Endothelial cell of umbilical vein (primary cell): ENCODE measurements around the gene PAQR8. TPM values are rescaled to one million over a fixed set of nuclear protein-coding genes. Genes with fewer than 3 reads are reported as not detected.

Experiments
- BruUV-seq: library from RNA; stranded (reverse); fragments of 400-500 nt; replicated peaks from 2 replicates; lab custom pipeline; 2021; lab: Mats Ljungman, UMichigan
- CTCF ChIA-PET: fragments of 300-600, 350-600 bp; sonication (Branson Sonifier 250); formaldehyde crosslinking; loops from one replicate; lab custom pipeline; 2021; ENCODE audit warnings: antibody characterized with exemption, inconsistent platforms; lab: Charles Lee
- POLR2A ChIA-PET: fragments of 300-600, 350-600 bp; sonication (Branson Sonifier 250); formaldehyde crosslinking; loops from one replicate; lab custom pipeline; 2021; ENCODE audit warnings: antibody characterized with exemption, inconsistent platforms; lab: Charles Lee
- DNase-seq: peaks from one replicate; pipeline ENCODE4 v3.0.0-alpha.2; 2011; ENCODE audit warnings: low read depth, low spot score
- FAIRE-seq: peaks from 2 replicates; lab custom pipeline; 2011; peaks lifted over from hg19 to GRCh38; lab: Jason Lieb, UNC
- H2AFZ ChIP-seq: 2 replicates; pipeline ENCODE4 v1.6.0; 2012; ENCODE audit warnings: low read depth, low read length, control low read depth, inconsistent platforms
- H3K27ac ChIP-seq: 2 replicates; pipeline ENCODE4 v1.5.1; 2011; ENCODE audit warnings: low read depth, mild to moderate bottlenecking, control low read depth, low read length, moderate library complexity; ENCODE audit not compliant: insufficient read depth
- H3K27me3 ChIP-seq, 2 experiments: 2 replicates each; pipeline versions ENCODE4 v1.6.0 to v1.6.1; 2011; ENCODE audit warnings: low read length in 2 of 2, mixed read lengths in 1 of 2; ENCODE audit not compliant: control insufficient read depth in 2 of 2, insufficient read depth in 2 of 2
- H3K36me3 ChIP-seq, 2 experiments: 2 replicates in 1 of 2; 3 replicates in 1 of 2; pipeline ENCODE4 v1.5.1; 2011; ENCODE audit warnings: low read length in 2 of 2, mild to moderate bottlenecking in 1 of 2, moderate library complexity in 1 of 2; ENCODE audit not compliant: control insufficient read depth in 2 of 2, insufficient read depth in 2 of 2; ENCODE audit errors: extremely low read depth in 1 of 2
- H3K4me1 ChIP-seq: 3 replicates; pipeline ENCODE4 v1.5.1; 2011; ENCODE audit warnings: mild to moderate bottlenecking, low read length; ENCODE audit not compliant: control insufficient read depth, insufficient read depth; ENCODE audit errors: extremely low read depth
- H3K4me2 ChIP-seq: 2 replicates; pipeline ENCODE4 v1.6.1; 2011; ENCODE audit warnings: low read length, control low read depth, mixed read lengths; ENCODE audit not compliant: insufficient read depth
- H3K4me3 ChIP-seq, 3 experiments: fragments of 200-600 bp in 1 of 3; sonication (generic), shearing (Covaris generic) in 1 of 3; replicated peaks in 1 of 3; 2 replicates each; pipeline ENCODE4 v1.5.1; 2011 to 2016; ENCODE audit warnings: control low read depth in 3 of 3, low read length in 3 of 3, mild to moderate bottlenecking in 2 of 3, inconsistent platforms in 1 of 3, low read depth in 1 of 3, moderate library complexity in 1 of 3; ENCODE audit not compliant: insufficient read depth in 1 of 3
- H3K79me2 ChIP-seq: 2 replicates; pipeline ENCODE4 v1.6.0; 2012; ENCODE audit warnings: low read length, inconsistent platforms; ENCODE audit not compliant: control insufficient read depth, insufficient read depth
- H3K9ac ChIP-seq: replicated peaks from 2 replicates; pipeline ENCODE3; 2011; ENCODE audit warnings: low read length, control low read depth; ENCODE audit not compliant: insufficient read depth; ENCODE audit errors: extremely low read depth
- H3K9me1 ChIP-seq: replicated peaks from 3 replicates; pipeline ENCODE4 v1.6.0; 2011; ENCODE audit warnings: mild to moderate bottlenecking, low read length; ENCODE audit not compliant: control insufficient read depth, insufficient read depth; ENCODE audit errors: extremely low read depth
- H3K9me3 ChIP-seq: replicated peaks from 2 replicates; pipeline ENCODE4 v1.5.1; 2012; ENCODE audit warnings: low read length, inconsistent platforms; ENCODE audit not compliant: control insufficient read depth, insufficient read depth
- H4K20me1 ChIP-seq: replicated peaks from 2 replicates; pipeline ENCODE3; 2011; ENCODE audit warnings: mild to moderate bottlenecking, low read length; ENCODE audit not compliant: control insufficient read depth, insufficient read depth; ENCODE audit errors: extremely low read depth
- EZH2 ChIP-seq: IDR thresholded peaks from 2 replicates; pipeline ENCODE4 v1.6.1; 2012; ENCODE audit warnings: borderline replicate concordance, low read depth, mild to moderate bottlenecking, moderate library complexity, low read length, inconsistent platforms; ENCODE audit not compliant: severe bottlenecking
- FOS ChIP-seq: IDR thresholded peaks from 2 replicates; pipeline ENCODE4 v1.6.1; 2011; ENCODE audit warnings: mild to moderate bottlenecking, low read length, moderate library complexity, borderline replicate concordance; ENCODE audit not compliant: insufficient read depth
- GATA2 ChIP-seq: IDR thresholded peaks from 2 replicates; pipeline ENCODE4 v1.7.0; 2011; ENCODE audit warnings: low read depth, mild to moderate bottlenecking, moderate library complexity, mixed read lengths, low read length; ENCODE audit not compliant: insufficient read length, insufficient read depth
- JUN ChIP-seq: IDR thresholded peaks from 2 replicates; pipeline ENCODE4 v1.6.1; 2011; ENCODE audit warnings: borderline replicate concordance, low read depth; ENCODE audit not compliant: insufficient read length, insufficient read depth
- MYC ChIP-seq: IDR thresholded peaks from one replicate; pipeline ENCODE4 v1.6.1; 2011; ENCODE audit warnings: mild to moderate bottlenecking, low read depth, low read length
- POLR2A ChIP-seq: IDR thresholded peaks from 2 replicates; pipeline ENCODE4 v1.6.1; 2012; ENCODE audit warnings: low read depth, mild to moderate bottlenecking, control low read depth, low read length
- POLR2AphosphoS5 ChIP-seq: IDR thresholded peaks from 2 replicates; pipeline ENCODE4 v1.6.1; 2012; ENCODE audit warnings: low read depth, mild to moderate bottlenecking, control low read depth, low read length, moderate library complexity; ENCODE audit not compliant: insufficient read depth
- dilution Hi-C: fragments of 300-500 bp; cut with MboI; formaldehyde crosslinking; loops from one replicate; pipeline ENCODE4 v1.15.0; 2019; ENCODE audit warnings: low sequenced_read_pairs; ENCODE audit not compliant: extremely low pct_ligation_motif_present
- intact Hi-C: fragments of 100-400 bp; cut with micrococcal nuclease; formaldehyde crosslinking; loops from one replicate; pipeline ENCODE4 v1.10.0; 2022
- polyA plus RNA-seq, 4 experiments: library from polyadenylated mRNA; depleted of rRNA in 3 of 4; stranded (reverse) in 3 of 4; unstranded in 1 of 4; fragments of >200 nt; gene quantifications; 2 replicates each; pipeline versions ENCODE4 v1.2.1 to v1.2.3, GENCODE V29; 2011 to 2012; ENCODE audit warnings: missing spikeins in 1 of 4
- total RNA-seq: library from RNA; stranded (reverse); gene quantifications from 2 replicates; pipeline ENCODE4 v1.2.3, GENCODE V29; 2021
- TF ChIP-seq, protein P1 (sequence below): IDR thresholded peaks from 2 replicates; pipeline ENCODE4 v1.6.1; 2011; ENCODE audit not compliant: insufficient read depth, insufficient read length

PAQR8 gene
- total and polyA plus RNA-seq, 2 donors (not counting 3 experiments of a cell fraction or from before 2014, with no cell fraction given), result 4.3 to 6.0 TPM

DNA sequence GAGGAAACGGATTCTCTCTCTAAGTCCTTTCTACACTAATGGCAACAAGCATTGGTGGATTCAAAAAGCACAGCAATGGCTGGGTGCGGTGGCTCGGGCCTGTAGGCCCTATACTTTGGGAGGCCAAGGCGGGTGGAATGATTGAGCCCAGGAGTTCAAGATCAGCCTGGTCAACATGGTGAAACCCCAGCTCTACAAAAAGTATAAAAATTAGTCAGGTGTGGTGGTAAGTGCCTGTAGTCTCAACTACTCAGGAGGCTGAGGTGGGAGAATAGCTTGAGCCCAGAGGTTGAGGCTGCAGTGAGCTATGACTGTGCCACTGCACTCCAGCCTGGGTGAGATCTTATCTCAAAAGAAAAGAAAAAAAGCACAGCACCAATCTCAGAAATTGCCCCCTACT, 19.3 kb downstream of the PAQR8 start:
- H3K9me1 ChIP-seq, result no peaks in the 10 kb centered on the region
- FAIRE-seq, result no peak
- no peak overlapping the region for H3K27ac ChIP-seq
- BruUV-seq, result no TSS peak
- dilution Hi-C loops (loop anchor here (25.0 kb wide), 2 partner anchors 94 to 281 kb away; partner anchors contain the start of genes MCM3 and TMEM14A), intact Hi-C loops (no loop called here)
- H2AFZ ChIP-seq, result no peak overlapping the region
- H4K20me1 ChIP-seq, result no peaks in the 10 kb centered on the region
- H3K9me3 ChIP-seq, result no peaks in the 10 kb centered on the region
- no peaks in the 10 kb centered on the region for H3K36me3 ChIP-seq
- H3K4me1 ChIP-seq, result no peaks in the 10 kb centered on the region
- TF ChIP-seq JUN (no peak), POLR2A (no peak), POLR2AphosphoS5 (no peak)
- TF ChIP-seq, protein P1, sequence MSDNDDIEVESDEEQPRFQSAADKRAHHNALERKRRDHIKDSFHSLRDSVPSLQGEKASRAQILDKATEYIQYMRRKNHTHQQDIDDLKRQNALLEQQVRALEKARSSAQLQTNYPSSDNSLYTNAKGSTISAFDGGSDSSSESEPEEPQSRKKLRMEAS, result no peak
- no peak for DNase-seq
- no peak overlapping the region for H3K4me3 ChIP-seq
- no peaks in the 10 kb centered on the region for H3K27me3 ChIP-seq
- CTCF ChIA-PET, result interaction anchor here (1.1 to 1.7 kb wide), 2 partner anchors 9 to 19 kb away, joined by 3 to 5 read pairs; no protein-coding TSS in a partner anchor
- H3K79me2 ChIP-seq, result no peaks in the 10 kb centered on the region
- no peak overlapping the region for H3K9ac ChIP-seq
- POLR2A ChIA-PET, result no interaction called here
- no peak overlapping the region for H3K4me2 ChIP-seq

DNA sequence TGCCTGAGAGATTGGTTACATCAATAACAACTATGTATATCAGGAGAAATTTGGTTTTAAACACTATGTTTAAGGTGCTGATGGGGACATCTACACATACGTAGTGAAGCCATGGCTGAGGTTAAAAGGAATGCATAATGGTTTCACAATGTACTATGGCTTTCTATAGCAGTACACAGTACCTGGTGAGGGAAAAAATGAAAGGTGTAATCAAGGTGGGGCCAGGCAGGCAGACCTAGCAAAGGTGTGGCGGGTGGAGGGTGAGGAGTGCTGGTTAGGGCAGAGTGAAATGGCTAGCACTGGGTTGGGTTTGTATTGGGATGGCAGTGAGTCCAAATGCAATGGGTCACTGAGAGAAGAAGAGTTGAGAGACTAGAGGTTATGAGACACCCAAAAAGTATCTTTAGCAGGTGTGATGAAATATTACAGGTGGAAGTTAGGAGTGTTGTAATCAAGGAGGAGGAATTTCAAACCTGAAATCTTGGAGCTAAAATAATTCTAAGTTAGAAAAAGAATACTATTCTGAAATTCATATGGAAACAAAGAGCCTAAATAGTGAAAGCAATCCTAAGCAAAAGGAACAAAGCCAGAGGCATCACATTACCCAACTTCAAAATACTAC, 22.3 kb downstream of the PAQR8 start:
- Histone ChIP-seq H3K79me2 (no peaks in the 10 kb centered on the region), H3K4me3 (no peak overlapping the region), H3K27me3 (no peaks in the 10 kb centered on the region), H3K36me3 (no peaks in the 10 kb centered on the region), H3K4me1 (peaks cover 2% of the 10 kb centered on the region), H3K9ac (no peak overlapping the region), H3K27ac (no peak overlapping the region), H2AFZ (no peak overlapping the region), H4K20me1 (no peaks in the 10 kb centered on the region), H3K4me2 (no peak overlapping the region), H3K9me1 (no peaks in the 10 kb centered on the region), H3K9me3 (no peaks in the 10 kb centered on the region)
- no TSS peak for BruUV-seq
- no peak for TF ChIP-seq POLR2AphosphoS5
- no peak for TF ChIP-seq GATA2
- TF ChIP-seq EZH2, result no peak
- TF ChIP-seq FOS, result no peak
- TF ChIP-seq, protein P1, result no peak
- TF ChIP-seq JUN, result no peak
- TF ChIP-seq MYC, result no peak
- TF ChIP-seq POLR2A, result no peak
- FAIRE-seq, result no peak
- ChIA-PET POLR2A (no interaction called here), CTCF (interaction anchor here (1.1 kb wide), 1 partner anchor 18 kb away, joined by 3 read pairs; no protein-coding TSS in a partner anchor)
- no peak for DNase-seq
- dilution Hi-C loops (loop anchor here (25.0 kb wide), 2 partner anchors 97 to 278 kb away; partner anchors contain the start of genes MCM3 and TMEM14A), intact Hi-C loops (no loop called here)
